MV-4-11 (cell line): ENCODE results near the gene FRS2.

Experiments
- DNase-seq: peaks from one replicate; lab custom pipeline; 2025; lab: John Stamatoyannopoulos, UW

FRS2 gene

GRCh38 chr12:69501154-69501895 lies 31.1 kb downstream of the FRS2 start:
- DNase-seq: no peak

- no peak for DNase-seq
Observed at GRCh38 chr12:69502345-69503081, 32.3 kb downstream of the FRS2 start.

GRCh38 chr12:69508091-69508490 lies 37.9 kb downstream of the FRS2 start:
- DNase-seq: no peak

- peak; percentile 52 for DNase-seq
Observed at GRCh38 chr12:69508621-69509020, 38.4 kb downstream of the FRS2 start.

GRCh38 chr12:69509308-69509736 lies 39.1 kb downstream of the FRS2 start:
- DNase-seq: no peak

- no peak for DNase-seq
Observed at GRCh38 chr12:69509904-69510827, 40.0 kb downstream of the FRS2 start.

- DNase-seq: no peak
Observed at GRCh38 chr12:69511016-69511415, 40.8 kb downstream of the FRS2 start.

GRCh38 chr12:69511469-69512267 lies 41.5 kb downstream of the FRS2 start:
- DNase-seq: no peak

GRCh38 chr12:69512820-69513219 lies 42.6 kb downstream of the FRS2 start:
- no peak for DNase-seq

GRCh38 chr12:69513297-69513696 lies 43.1 kb downstream of the FRS2 start:
- DNase-seq: no peak

GRCh38 chr12:69514111-69514510 lies 43.9 kb downstream of the FRS2 start:
- DNase-seq: no peak

- no peak for DNase-seq
Observed at GRCh38 chr12:69514845-69515244, 44.7 kb downstream of the FRS2 start.

- DNase-seq: no peak
Observed at GRCh38 chr12:69515394-69515930, 45.3 kb downstream of the FRS2 start.

GRCh38 chr12:69516950-69517349 lies 46.8 kb downstream of the FRS2 start:
- DNase-seq: no peak

- no peak for DNase-seq
Observed at GRCh38 chr12:69517406-69517805, 47.2 kb downstream of the FRS2 start.

GRCh38 chr12:69519871-69520270 lies 49.7 kb downstream of the FRS2 start:
- no peak for DNase-seq

- DNase-seq: no peak
Observed at GRCh38 chr12:69523433-69524330, 53.5 kb downstream of the FRS2 start.

GRCh38 chr12:69524331-69524630 lies 54.1 kb downstream of the FRS2 start:
- DNase-seq: no peak

GRCh38 chr12:69524755-69525469 lies 54.7 kb downstream of the FRS2 start:
- DNase-seq: no peak
